ENCODE data around the gene SLC25A23. TPM values are rescaled to one million over a fixed set of nuclear protein-coding genes. Genes with fewer than 3 reads are reported as not detected.

Gene SLC25A23
- total and polyA plus RNA-seq, 2 of the 4 experiments (the other 2 are of a cell fraction) = 7.0 to 7.6 TPM

- no peak overlapping the region for H4K91ac ChIP-seq (ENCODE audit: insufficient read depth, low read depth, low read length)
- H3K4me1 ChIP-seq (ENCODE audit: control insufficient read depth, insufficient read depth, low read length) = no peaks in the 10 kb centered on the region
- no peak overlapping the region for H2AK5ac ChIP-seq (ENCODE audit: low read depth, low read length)
- no peak overlapping the region for H3K4me3 ChIP-seq (ENCODE audit: insufficient read depth, low read depth, low read length)
- in situ Hi-C loops (cut with MboI; ENCODE audit: low sequenced_read_pairs) (no loop called here), dilution Hi-C loops (cut with HindIII; ENCODE audit: low sequenced_read_pairs, unreplicated experiment) (no loop called here), intact Hi-C loops (cut with micrococcal nuclease) (loop anchor here (10.0 kb wide), 1 partner anchor 372 kb away; no protein-coding TSS in a partner anchor)
- H2BK20ac ChIP-seq (ENCODE audit: low read depth, low read length) = no peak overlapping the region
- no peak overlapping the region for H3K4me2 ChIP-seq (ENCODE audit: low read depth, low read length)
- H3K56ac ChIP-seq (ENCODE audit: extremely low read depth, insufficient read depth, low read length) = no peak overlapping the region
- DNase-seq = no peak
- H2AFZ ChIP-seq (replicated peaks; ENCODE audit: low read length, poor library complexity) = no peak overlapping the region
- no peak overlapping the region for H3K14ac ChIP-seq (replicated peaks; ENCODE audit: low read depth, low read length)
- no peak overlapping the region for H4K8ac ChIP-seq (ENCODE audit: low read depth in 2 of 2, low read length in 2 of 2)
- H2BK120ac ChIP-seq (ENCODE audit: low read depth, low read length) = no peak overlapping the region
- ChIA-PET POLR2A (ENCODE audit: unreplicated experiment) (no interaction called here), CTCF (no interaction called here)
- H3K27me3 ChIP-seq (ENCODE audit: control insufficient read depth, insufficient read depth, low read length) = no peaks in the 10 kb centered on the region
- no peak for ATAC-seq (ENCODE audit: low read depth)
- peaks cover 80% of the 10 kb centered on the region for H3K36me3 ChIP-seq (ENCODE audit: control insufficient read depth, insufficient read depth, low read length)
- H3K79me1 ChIP-seq (ENCODE audit: low read depth in 1 of 2, low read length in 2 of 2) = peaks cover 0 to 38% of the 10 kb centered on the region in 2 experiments; a peak in 2 of 4 replicates
- 84% methylated on average over 5 of the region's 29 CpGs; no CpG with 5 or more reads in 1 of the 2 experiments for WGBS, 2 experiments (ENCODE audit: extremely low coverage in 2 of 2, insufficient read length in 1 of 2)
- no peak overlapping the region for H3K27ac ChIP-seq (ENCODE audit: insufficient read depth, low read length)
- H3K9me1 ChIP-seq (ENCODE audit: insufficient read depth, low read length) = no peaks in the 10 kb centered on the region
- no peak overlapping the region for H3K23ac ChIP-seq (ENCODE audit: low read depth, low read length)
- no peak overlapping the region for H3K9ac ChIP-seq (ENCODE audit: low read depth, low read length)
- no peak overlapping the region for H3K18ac ChIP-seq (ENCODE audit: low read depth, low read length)
- H2AK9ac ChIP-seq (replicated peaks; ENCODE audit: low read depth, low read length, poor library complexity) = no peak overlapping the region
- no peak for TF ChIP-seq USF2 (IDR thresholded peaks at IDR 0.05; ENCODE audit: low read depth, low read length)
- TF ChIP-seq MAFK (IDR thresholded peaks at IDR 0.05; ENCODE audit: low read depth, low read length) = no peak
- TF ChIP-seq CTCF (conservative IDR thresholded peaks at IDR 0.05; ENCODE audit: low read depth, low read length) = no peak
- TF ChIP-seq MAZ (IDR thresholded peaks at IDR 0.05; ENCODE audit: borderline replicate concordance, low read depth, low read length) = no peak
- TF ChIP-seq BHLHE40 (IDR thresholded peaks at IDR 0.05; ENCODE audit: low read depth, low read length) = no peak
- TF ChIP-seq CHD1 (IDR thresholded peaks at IDR 0.05; ENCODE audit: low read depth, low read length) = no peak
- no peak for TF ChIP-seq POLR2A (IDR thresholded peaks at IDR 0.05; ENCODE audit: low read depth, low read length)
- TF ChIP-seq RFX5 (IDR thresholded peaks at IDR 0.05; ENCODE audit: low read depth, low read length) = no peak
- TF ChIP-seq RAD21 (IDR thresholded peaks at IDR 0.05; ENCODE audit: low read length) = no peak
- no peak for TF ChIP-seq CEBPB (IDR thresholded peaks at IDR 0.05; ENCODE audit: low read depth, low read length)
- TF ChIP-seq RCOR1 (IDR thresholded peaks at IDR 0.05; ENCODE audit: insufficient replicate concordance, low read length) = no peak
- no peak overlapping the region for H2BK5ac ChIP-seq (ENCODE audit: low read depth, low read length, poor library complexity, severe bottlenecking)
- no TSS peak for BruUV-seq (replicated peaks)
- no peak overlapping the region for H3K4ac ChIP-seq (ENCODE audit: low read depth, low read length)
- no peak overlapping the region for H2BK15ac ChIP-seq (ENCODE audit: low read depth, low read length)
- no peaks in the 10 kb centered on the region for H3K9me3 ChIP-seq (ENCODE audit: control insufficient read depth, insufficient read depth, low read length)
- H4K20me1 ChIP-seq (ENCODE audit: insufficient read depth, low read length) = peaks cover 46% of the 10 kb centered on the region
- no peak overlapping the region for H4K5ac ChIP-seq (ENCODE audit: low read depth, low read length)
These were observed 42.8 kb downstream of the SLC25A23 start for GRCh38 chr19:6416658-6417405.
